ENCODE results near the gene PARK7. TPM values are rescaled to one million over a fixed set of nuclear protein-coding genes. Genes with fewer than 3 reads are reported as not detected.

PARK7 gene
- total and polyA plus RNA-seq, 12 donors = 266 to 697 (median 398) TPM

GRCh38 chr1:8006037-8006963, 44.8 kb downstream of the PARK7 start:
- intact Hi-C loops (cut with DNase I) = no loop called here
- H3K4me1 ChIP-seq (replicated peaks in 1 of 2) = peaks cover 27 to 40% of the 10 kb centered on the region in 2 donors
- H3K4me3 ChIP-seq = no peak overlapping the region
- peak overlapping the region; percentile 55 to 94 (median 85) for H3K27ac ChIP-seq
- TF ChIP-seq POLR2A (IDR thresholded peaks at IDR 0.05) = no peak
- TF ChIP-seq CTCF (IDR thresholded peaks at IDR 0.05) = no peak
- no peaks in the 10 kb centered on the region for H3K27me3 ChIP-seq
- H3K9me3 ChIP-seq (replicated peaks in 1 of 3) = no peaks in the 10 kb centered on the region
- H3K36me3 ChIP-seq (replicated peaks in 1 of 2) = peaks cover 0 to 7% of the 10 kb centered on the region in 2 donors
- no peak for DNase-seq
- 78 to 80% (median 79%) methylated on average over 12 of the region's 12 CpGs for WGBS, 4 donors

- intact Hi-C loops (cut with DNase I) = no loop called here
- Histone ChIP-seq H3K27ac (peak overlapping the region in 1 of 5 donors; percentile 47), H3K36me3 (replicated peaks in 1 of 2) (peaks cover 0 to 26% of the 10 kb centered on the region in 2 donors), H3K9me3 (replicated peaks in 1 of 3) (no peaks in the 10 kb centered on the region), H3K27me3 (no peaks in the 10 kb centered on the region), H3K4me3 (no peak overlapping the region), H3K4me1 (replicated peaks in 1 of 2) (peaks cover 23 to 27% of the 10 kb centered on the region in 2 donors)
- TF ChIP-seq POLR2A (IDR thresholded peaks at IDR 0.05) (no peak), CTCF (IDR thresholded peaks at IDR 0.05) (no peak)
- 91 to 97% (median 96%) methylated on average over 18 of the region's 18 CpGs for WGBS, 4 donors
- DNase-seq = no peak
Observed at GRCh38 chr1:8009043-8010002, 47.8 kb downstream of the PARK7 start.

- H3K4me3 ChIP-seq = no peak overlapping the region
- DNase-seq = peak in 1 of 7 donors; percentile 37
- intact Hi-C loops (cut with DNase I) = no loop called here
- 69 to 87% (median 83%) methylated on average over 8 of the region's 8 CpGs for WGBS, 4 donors
- no peak for TF ChIP-seq POLR2A (IDR thresholded peaks at IDR 0.05)
- TF ChIP-seq CTCF (IDR thresholded peaks at IDR 0.05) = no peak
- no peaks in the 10 kb centered on the region for H3K9me3 ChIP-seq (replicated peaks in 1 of 3)
- H3K36me3 ChIP-seq (replicated peaks in 1 of 2) = peaks cover 0 to 27% of the 10 kb centered on the region in 2 donors
- no peaks in the 10 kb centered on the region for H3K27me3 ChIP-seq
- peaks cover 20 to 26% of the 10 kb centered on the region in 2 donors for H3K4me1 ChIP-seq (replicated peaks in 1 of 2)
- peak overlapping the region in 1 of 5 donors; percentile 35 for H3K27ac ChIP-seq
Observed at GRCh38 chr1:8010080-8010664, 48.7 kb downstream of the PARK7 start.

Data from adrenal gland (tissue), 12 donors.